Measurements from ENCODE around the gene B3GNT7.

- no peak for TF ChIP-seq CTCF (conservative IDR thresholded peaks at IDR 0.05; ENCODE audit: low read depth in 2 of 2)
- TF ChIP-seq JUNB (IDR thresholded peaks at IDR 0.05; ENCODE audit: unreplicated experiment) = no peak
- no peak for TF ChIP-seq EZH2 (IDR thresholded peaks at IDR 0.05; ENCODE audit: low read depth, unreplicated experiment)
- no peak for TF ChIP-seq ZNF331 (CRISPR knock-in tag; IDR thresholded peaks at IDR 0.05; ENCODE audit: low read depth)
- no peak for TF ChIP-seq NANOG (IDR thresholded peaks at IDR 0.05; ENCODE audit: borderline replicate concordance)
- no peak for TF ChIP-seq POLR2AphosphoS5 (IDR thresholded peaks at IDR 0.05; ENCODE audit: low read depth)
These were observed 11.9 kb upstream of the B3GNT7 start for GRCh38 chr2:231383416-231384108.
